Right lobe of liver (tissue), 6 donors: ENCODE results near the gene CFLAR. TPM values are rescaled to one million over a fixed set of nuclear protein-coding genes. Genes with fewer than 3 reads are reported as not detected.
A peak's percentile ranks its signal among the peaks of the same experiment; 100 is the strongest.
"Not testable (repeated sequence)": the region's sequence is repeated elsewhere in the genome, so short reads cannot be mapped to it uniquely, and the experiment has no call there.

ENCODE experiments used
- ATAC-seq, 4 donors: fragments of 200-7000 bp; cut with Tn5 transposase; one replicate each; pipeline ENCODE4 v1.9.1; 2020; ENCODE audit warnings: mild to moderate bottlenecking in 4 of 4, moderate library complexity in 4 of 4
- DNase-seq, 3 donors: peaks; one replicate each; pipeline ENCODE4 v3.0.0-alpha.2; 2020
- H3K27ac ChIP-seq, 3 donors: fragments of 200-600 bp; one replicate each; pipeline ENCODE4 v1.8.0; 2022
- H3K27me3 ChIP-seq, 2 donors: fragments of 200-600 bp; one replicate each; pipeline ENCODE4 v1.8.0; 2022
- H3K36me3 ChIP-seq, 4 donors: fragments of 200-600 bp; sonication (generic) in 1 of 4; one replicate each; pipeline versions ENCODE4 v1.5.1 to v1.8.0; 2017 to 2022; ENCODE audit warnings: control low read depth in 1 of 4
- H3K4me1 ChIP-seq, 4 donors: fragments of 200-600 bp; sonication (generic) in 1 of 4; one replicate each; pipeline versions ENCODE4 v1.5.1 to v1.8.0; 2017 to 2022; ENCODE audit warnings: control low read depth in 1 of 4
- H3K4me3 ChIP-seq, 3 donors: fragments of 200-600 bp; one replicate each; pipeline ENCODE4 v1.8.0; 2022
- H3K9me3 ChIP-seq, 4 donors: fragments of 200-600 bp; sonication (generic) in 1 of 4; one replicate each; pipeline versions ENCODE4 v1.5.1 to v1.8.0; 2017 to 2022; ENCODE audit warnings: control low read depth in 1 of 4
- CTCF ChIP-seq, 4 donors: fragments of 200-600 bp in 3 of 4; fragments of 450-650 bp in 1 of 4; IDR thresholded peaks; one replicate each; pipeline versions ENCODE4 v1.5.1 to v1.8.0; 2016 to 2022; ENCODE audit warnings: antibody characterized with exemption in 4 of 4, mild to moderate bottlenecking in 2 of 4
- POLR2A ChIP-seq: fragments of 450-650 bp; IDR thresholded peaks from one replicate; pipeline ENCODE4 v1.6.1; 2017; ENCODE audit warnings: antibody characterized with exemption, mild to moderate bottlenecking
- WGBS: methylation state at CpG from one replicate; pipeline ENCODE4 v1.1.6; 2018; ENCODE audit warnings: low coverage, low lambda C conversion rate; ENCODE audit not compliant: insufficient coverage; ENCODE audit errors: missing lambda C conversion rate; 5-methylcytosine and 5-hydroxymethylcytosine counted together
- intact Hi-C, 2 donors: fragments of 100-400 bp; cut with DNase I; formaldehyde crosslinking; loops; one replicate each; pipeline versions ENCODE4 v1.11.2 to v1.14.1; 2022
- total RNA-seq, 6 experiments: library from RNA; depleted of rRNA in 2 of 6; stranded (reverse); fragments of >200 nt in 2 of 6; fragmentation: NEBNext Ultra II Directional in 3 of 6; extraction: Animal tissue kit (Norgen Biotek cat#: 25700) in 3 of 6; gene quantifications; one replicate each; pipeline versions ENCODE4 v1.1.0 to v1.2.4, GENCODE V29; 2016 to 2023
- donor health status: DM: no; HTN: yes; CAD: no.
- donor health status: DM: no; HTN: no; CAD: no.
- donor health status: DM: no; HTN: no; CAD: no.
- donor health status: DM: no; HTN: yes; CAD: no.
- donor health status: DM: no; HTN: yes; CAD: no.

Gene CFLAR
- total RNA-seq, 6 experiments from 2014 or later = 50.2 to 85.4 (median 66.3) TPM

- WGBS = 72% methylated on average over 4 of the region's 4 CpGs
- peaks cover 0 to 7% (median 0%) of the 10 kb centered on the region in 4 donors for H3K4me1 ChIP-seq
- no peaks in the 10 kb centered on the region for H3K27me3 ChIP-seq
- H3K27ac ChIP-seq = peak overlapping the region in 2 of 3 donors; percentile 22 to 26
- intact Hi-C loops = no loop called here
- TF ChIP-seq CTCF (IDR thresholded peaks at IDR 0.05) (no peak), POLR2A (no peak)
- DNase-seq (no peak), ATAC-seq (no peak)
- peaks cover 4 to 73% (median 41%) of the 10 kb centered on the region in 4 donors for H3K36me3 ChIP-seq
- H3K9me3 ChIP-seq = no peaks in the 10 kb centered on the region
- H3K4me3 ChIP-seq = no peak overlapping the region
Measured at GRCh38 chr2:201135386-201135785, 19.4 kb downstream of the CFLAR start.

- Histone ChIP-seq H3K4me3 (no peak overlapping the region), H3K36me3 (peaks cover 4 to 89% (median 52%) of the 10 kb centered on the region in 4 donors), H3K9me3 (no peaks in the 10 kb centered on the region), H3K27ac (no peak overlapping the region), H3K4me1 (peaks cover 0 to 7% (median 0%) of the 10 kb centered on the region in 4 donors), H3K27me3 (no peaks in the 10 kb centered on the region)
- ATAC-seq (no peak), DNase-seq (no peak)
- TF ChIP-seq POLR2A (no peak), CTCF (IDR thresholded peaks at IDR 0.05) (no peak)
- intact Hi-C loops = no loop called here
- WGBS = 88% methylated on average over 1 of the region's 3 CpGs
Measured at GRCh38 chr2:201136889-201137321, 20.9 kb downstream of the CFLAR start.

- peak; percentile 18 to 40 (median 24) for ATAC-seq
Measured at GRCh38 chr2:201137505-201138400, 21.8 kb downstream of the CFLAR start.

GRCh38 chr2:201138401-201138970 lies 22.5 kb downstream of the CFLAR start:
- Histone ChIP-seq H3K27ac (no peak overlapping the region), H3K4me1 (no peaks in the 10 kb centered on the region), H3K4me3 (no peak overlapping the region), H3K27me3 (no peaks in the 10 kb centered on the region), H3K9me3 (no peaks in the 10 kb centered on the region), H3K36me3 (peaks cover 4 to 95% (median 53%) of the 10 kb centered on the region in 4 donors)
- no peak for TF ChIP-seq POLR2A
- TF ChIP-seq CTCF (IDR thresholded peaks at IDR 0.05) = no peak
- no peak for DNase-seq
- no peak for ATAC-seq
- WGBS = 90% methylated on average over 7 of the region's 15 CpGs
- intact Hi-C loops = no loop called here

More at GRCh38 chr2:201137505-201138400, 21.8 kb downstream of the CFLAR start:
- whole genome bisulfite sequencing = 96% methylated on average over 5 of the region's 28 CpGs
- DNase-seq = no peak
- no peak overlapping the region for H3K4me3 ChIP-seq
- no peaks in the 10 kb centered on the region for H3K27me3 ChIP-seq
- TF ChIP-seq POLR2A (no peak), CTCF (IDR thresholded peaks at IDR 0.05) (no peak)
- H3K36me3 ChIP-seq = peaks cover 4 to 95% (median 56%) of the 10 kb centered on the region in 4 donors
- no peak overlapping the region for H3K27ac ChIP-seq
- intact Hi-C loops = no loop called here
- H3K4me1 ChIP-seq = peaks cover 0 to 4% (median 0%) of the 10 kb centered on the region in 4 donors
- no peaks in the 10 kb centered on the region for H3K9me3 ChIP-seq

- H3K4me3 ChIP-seq, DNase-seq, ATAC-seq, H3K4me1 ChIP-seq, H3K9me3 ChIP-seq, intact Hi-C loops, H3K27ac ChIP-seq, H3K27me3 ChIP-seq: not testable (repeated sequence)
- peaks cover 4 to 92% (median 50%) of the 10 kb centered on the region in 4 donors for H3K36me3 ChIP-seq
- 63% methylated on average over 7 of the region's 14 CpGs for WGBS
Measured at GRCh38 chr2:201138986-201139781, 23.2 kb downstream of the CFLAR start.
